GM12874 (cell line): Measurements from ENCODE around the gene PTPRM.

Experiments used
- TF ChIP-seq, protein P1 (sequence below): IDR thresholded peaks from 2 replicates; pipeline ENCODE4 v1.5.1; 2011; ENCODE audit warnings: low read depth, mild to moderate bottlenecking, control low read depth, low read length, moderate library complexity; ENCODE audit not compliant: insufficient read depth

PTPRM gene

DNA sequence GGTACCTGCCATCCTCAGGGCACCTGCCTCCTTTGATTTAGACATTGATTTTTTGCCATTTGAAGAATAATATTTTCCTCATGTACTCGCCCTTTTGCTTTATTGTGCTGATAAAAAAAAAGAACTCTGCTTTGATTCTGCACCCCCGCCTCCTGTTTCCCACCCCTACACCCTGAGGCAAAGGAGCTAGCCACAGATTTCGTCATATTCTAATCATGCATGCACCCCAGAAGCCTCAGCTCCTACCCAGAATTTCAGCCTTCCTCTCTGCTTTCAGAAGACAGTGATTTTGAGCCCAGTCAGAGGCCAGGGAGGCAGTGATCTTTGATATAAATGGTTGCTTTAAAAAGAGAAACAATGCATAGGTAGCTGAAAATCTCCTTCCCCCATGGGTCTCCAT lies 329.0 kb downstream of the PTPRM start:
- TF ChIP-seq, protein P1, sequence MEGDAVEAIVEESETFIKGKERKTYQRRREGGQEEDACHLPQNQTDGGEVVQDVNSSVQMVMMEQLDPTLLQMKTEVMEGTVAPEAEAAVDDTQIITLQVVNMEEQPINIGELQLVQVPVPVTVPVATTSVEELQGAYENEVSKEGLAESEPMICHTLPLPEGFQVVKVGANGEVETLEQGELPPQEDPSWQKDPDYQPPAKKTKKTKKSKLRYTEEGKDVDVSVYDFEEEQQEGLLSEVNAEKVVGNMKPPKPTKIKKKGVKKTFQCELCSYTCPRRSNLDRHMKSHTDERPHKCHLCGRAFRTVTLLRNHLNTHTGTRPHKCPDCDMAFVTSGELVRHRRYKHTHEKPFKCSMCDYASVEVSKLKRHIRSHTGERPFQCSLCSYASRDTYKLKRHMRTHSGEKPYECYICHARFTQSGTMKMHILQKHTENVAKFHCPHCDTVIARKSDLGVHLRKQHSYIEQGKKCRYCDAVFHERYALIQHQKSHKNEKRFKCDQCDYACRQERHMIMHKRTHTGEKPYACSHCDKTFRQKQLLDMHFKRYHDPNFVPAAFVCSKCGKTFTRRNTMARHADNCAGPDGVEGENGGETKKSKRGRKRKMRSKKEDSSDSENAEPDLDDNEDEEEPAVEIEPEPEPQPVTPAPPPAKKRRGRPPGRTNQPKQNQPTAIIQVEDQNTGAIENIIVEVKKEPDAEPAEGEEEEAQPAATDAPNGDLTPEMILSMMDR: no peak

DNA sequence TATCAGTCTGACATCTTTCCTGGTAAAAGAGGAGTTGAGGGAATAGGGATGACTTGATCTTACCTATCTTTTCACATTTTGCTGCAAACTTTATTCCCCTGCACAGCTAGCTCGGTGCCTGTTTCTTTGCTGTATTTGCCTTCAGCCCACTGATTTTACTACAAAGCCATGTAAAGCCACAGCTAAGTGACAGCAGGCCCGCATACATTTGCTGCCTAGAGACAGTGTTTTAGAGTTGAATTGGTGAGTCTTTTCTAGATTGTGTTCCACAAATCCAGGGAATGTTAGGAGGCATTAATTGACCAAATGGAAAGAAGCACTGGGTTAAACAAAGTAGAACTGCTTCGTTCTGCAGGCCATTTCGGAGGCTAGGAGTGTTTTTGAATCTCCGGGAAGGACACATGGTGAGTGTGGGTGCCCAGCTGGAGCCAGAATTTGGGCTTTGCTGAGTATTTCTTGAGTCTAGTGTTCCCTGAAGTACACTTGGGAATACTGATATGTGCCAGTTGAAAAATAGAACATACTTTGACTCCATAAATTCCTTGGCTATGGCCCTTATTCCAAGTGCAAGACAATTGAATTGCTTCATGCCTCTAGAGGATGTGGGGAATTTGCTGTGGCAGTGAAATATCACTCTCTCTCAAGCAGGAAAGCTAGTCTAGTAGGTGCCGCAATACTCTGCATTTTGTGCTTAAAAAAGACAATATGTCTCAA lies 329.8 kb downstream of the PTPRM start:
- TF ChIP-seq, protein P1: no peak

DNA sequence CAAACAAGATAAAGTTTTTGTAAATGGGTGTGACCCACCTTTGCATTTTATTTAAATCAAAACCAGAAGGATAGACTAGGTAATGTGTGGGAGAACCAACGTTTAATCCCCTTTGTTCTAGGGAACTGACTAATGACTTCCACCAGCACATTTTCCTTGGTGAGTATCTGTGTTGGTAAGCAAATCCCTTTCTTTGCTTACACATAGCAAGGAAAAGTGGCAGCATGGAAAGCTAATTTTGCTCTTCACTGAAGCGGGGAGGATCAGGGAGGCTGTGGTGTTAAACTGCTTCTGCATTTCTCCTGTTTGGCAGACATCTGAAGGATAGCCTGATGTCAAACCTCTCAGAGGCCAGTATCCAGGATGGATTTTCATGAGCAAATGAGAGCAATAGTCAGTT lies 331.1 kb downstream of the PTPRM start:
- TF ChIP-seq, protein P1: no peak

DNA sequence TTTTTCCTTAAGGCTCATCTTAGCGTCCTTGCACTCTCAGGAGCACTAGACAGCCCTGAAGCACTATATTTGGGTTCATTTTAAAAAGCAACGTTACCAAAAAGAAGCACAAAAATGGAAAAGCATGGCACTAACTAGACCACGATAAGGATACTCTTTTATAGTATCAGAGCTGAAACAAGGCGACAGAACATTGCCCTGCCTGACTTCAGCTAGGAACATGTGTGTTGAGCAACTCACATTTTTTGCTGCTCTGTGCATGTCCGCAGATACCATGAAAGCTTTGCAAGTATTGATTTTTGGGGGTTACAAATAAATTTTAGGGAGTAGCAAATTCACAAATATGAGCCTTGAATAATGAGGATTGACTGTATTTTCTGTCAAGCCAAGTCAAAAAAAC lies 332.0 kb downstream of the PTPRM start:
- TF ChIP-seq, protein P1: no peak

DNA sequence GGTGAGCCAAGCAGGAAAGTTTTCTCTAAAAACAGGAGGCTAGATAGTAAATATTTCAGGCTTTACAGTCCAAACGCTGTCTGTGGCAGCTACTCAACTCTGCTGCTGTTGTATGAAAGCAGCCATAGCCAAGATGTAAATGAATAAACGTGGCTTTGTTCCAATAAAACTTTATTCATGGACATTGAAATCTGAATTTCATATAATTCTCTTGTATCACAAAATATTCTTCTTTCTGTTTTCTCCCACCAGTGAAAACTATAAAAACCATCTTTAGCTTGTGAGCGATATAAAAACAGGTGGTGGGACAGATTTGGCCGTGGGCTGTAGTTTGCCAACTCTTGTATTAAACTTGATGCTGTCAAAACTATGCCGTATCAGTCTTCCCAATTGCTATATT lies 333.0 kb downstream of the PTPRM start:
- TF ChIP-seq, protein P1: no peak

DNA sequence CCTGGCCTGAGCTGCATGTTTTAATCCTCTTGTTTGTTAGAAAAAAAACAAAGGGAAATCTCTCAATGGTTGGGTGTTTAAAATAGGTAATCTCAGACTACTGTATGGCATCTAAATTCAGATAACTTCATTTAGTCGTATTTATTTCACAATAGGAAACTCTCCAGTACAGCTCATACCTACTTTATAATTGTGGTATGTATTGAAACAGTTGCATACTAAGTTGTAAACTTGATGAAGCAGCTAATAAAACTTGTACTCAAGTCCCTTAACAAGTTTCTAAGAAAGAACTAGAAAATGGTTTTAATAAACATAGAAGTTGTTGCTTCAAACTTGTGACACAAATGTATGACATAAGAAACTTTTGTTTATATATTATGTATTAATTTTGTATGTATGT lies 334.5 kb downstream of the PTPRM start:
- TF ChIP-seq, protein P1: no peak

DNA sequence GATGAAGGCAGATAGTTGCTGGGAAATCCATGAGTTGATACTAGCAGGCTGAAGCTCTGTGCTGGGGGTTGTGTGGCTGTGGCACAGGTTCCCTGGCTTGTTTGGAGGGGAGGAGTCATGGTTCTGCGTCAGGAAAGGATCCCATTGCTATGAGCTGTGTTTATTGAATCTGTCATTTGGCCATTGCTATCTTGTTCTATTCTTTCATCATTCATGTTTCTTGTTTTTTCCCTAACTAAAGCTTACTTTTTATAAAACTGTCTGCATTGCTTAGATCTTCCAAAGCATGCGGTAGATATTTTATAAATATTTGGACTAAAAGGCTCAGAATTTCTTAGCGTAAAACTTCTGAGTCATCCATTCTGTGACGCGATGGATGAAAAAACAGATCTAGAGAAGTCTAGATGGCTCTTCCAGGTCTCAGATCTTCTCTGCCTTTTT lies 335.3 kb downstream of the PTPRM start:
- TF ChIP-seq, protein P1: no peak

DNA sequence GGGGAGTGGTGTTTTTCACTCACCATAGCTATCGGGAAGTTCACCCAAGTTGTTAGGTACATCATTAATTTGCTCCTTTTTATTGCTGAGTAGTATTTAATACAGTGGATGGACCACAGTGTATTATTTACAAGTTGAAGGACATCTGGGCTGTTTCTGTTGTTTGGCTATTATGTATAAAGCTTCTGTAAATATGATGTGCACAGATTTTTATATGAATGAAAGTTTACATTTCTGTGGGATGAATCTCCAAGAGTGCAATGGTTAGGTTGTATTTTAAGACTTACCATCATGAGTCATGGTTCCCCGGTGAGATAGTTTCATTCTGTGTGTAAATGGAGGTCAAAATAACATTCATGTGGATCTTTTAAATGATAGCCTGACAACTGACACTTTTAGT lies 337.4 kb downstream of the PTPRM start:
- TF ChIP-seq, protein P1: no peak
